DND-41 (cell line): ENCODE results near the gene ERBB4.
A peak's percentile ranks its signal among the peaks of the same experiment; 100 is the strongest.

ENCODE experiments used
- ATAC-seq: fragments of 200-7000 bp; cut with Tn5 transposase; 3 replicates; pipeline ENCODE4 v1.9.1; 2021; ENCODE audit warnings: low read depth; ENCODE audit not compliant: insufficient read depth
- DNase-seq: peaks from one replicate; pipeline ENCODE4 v3.0.0-alpha.2; 2020
- H2AFZ ChIP-seq: 2 replicates; pipeline ENCODE4 v1.6.0; 2012; ENCODE audit warnings: low read depth, low read length
- H3K27ac ChIP-seq: 2 replicates; pipeline ENCODE4 v1.5.1; 2012; ENCODE audit warnings: low read length, inconsistent platforms
- H3K27me3 ChIP-seq: fragments of 200-600 bp; sonication (generic); 2 replicates; pipeline ENCODE4 v1.6.0; 2012; ENCODE audit warnings: low read length, mild to moderate bottlenecking, inconsistent platforms; ENCODE audit not compliant: insufficient read depth, poor library complexity
- H3K36me3 ChIP-seq: 2 replicates; pipeline ENCODE4 v1.5.1; 2012; ENCODE audit warnings: low read length, inconsistent platforms; ENCODE audit not compliant: insufficient read depth
- H3K4me1 ChIP-seq: 2 replicates; pipeline ENCODE4 v1.5.1; 2012; ENCODE audit warnings: mild to moderate bottlenecking, low read length; ENCODE audit not compliant: insufficient read depth
- H3K4me2 ChIP-seq: 2 replicates; pipeline ENCODE4 v1.6.0; 2012; ENCODE audit warnings: mild to moderate bottlenecking, moderate library complexity, low read length, inconsistent platforms; ENCODE audit not compliant: insufficient read depth
- H3K4me3 ChIP-seq, 2 experiments: fragments of 200-600 bp in 1 of 2; shearing (Covaris generic) in 1 of 2; 2 replicates each; pipeline ENCODE4 v1.5.1; 2012 to 2016; ENCODE audit warnings: inconsistent platforms in 2 of 2, low read length in 2 of 2, mild to moderate bottlenecking in 2 of 2, low read depth in 1 of 2, moderate library complexity in 1 of 2
- H3K79me2 ChIP-seq: 2 replicates; pipeline ENCODE4 v1.6.0; 2012; ENCODE audit warnings: low read length, inconsistent platforms; ENCODE audit not compliant: insufficient read depth
- H3K9ac ChIP-seq: 2 replicates; pipeline ENCODE4 v1.6.0; 2012; ENCODE audit warnings: low read depth, mild to moderate bottlenecking, inconsistent platforms, low read length, moderate library complexity
- H3K9me3 ChIP-seq: 2 replicates; pipeline ENCODE4 v1.5.1; 2012; ENCODE audit warnings: low read length, moderate library complexity, mild to moderate bottlenecking, inconsistent platforms; ENCODE audit not compliant: insufficient read depth, severe bottlenecking
- H4K20me1 ChIP-seq: 2 replicates; pipeline ENCODE4 v1.6.0; 2012; ENCODE audit warnings: low read length; ENCODE audit not compliant: insufficient read depth
- EZH2 ChIP-seq: IDR thresholded peaks from 3 replicates; pipeline ENCODE4 v1.6.1; 2012; ENCODE audit warnings: borderline replicate concordance, low read depth, mild to moderate bottlenecking, moderate library complexity, low read length, inconsistent platforms; ENCODE audit not compliant: severe bottlenecking
- TF ChIP-seq, protein P1 (sequence below): IDR thresholded peaks from 2 replicates; pipeline ENCODE4 v1.5.1; 2012; ENCODE audit warnings: borderline replicate concordance, low read length, moderate library complexity, mild to moderate bottlenecking; ENCODE audit not compliant: poor library complexity, severe bottlenecking; ENCODE audit errors: extremely low read depth

ERBB4 gene

DNA sequence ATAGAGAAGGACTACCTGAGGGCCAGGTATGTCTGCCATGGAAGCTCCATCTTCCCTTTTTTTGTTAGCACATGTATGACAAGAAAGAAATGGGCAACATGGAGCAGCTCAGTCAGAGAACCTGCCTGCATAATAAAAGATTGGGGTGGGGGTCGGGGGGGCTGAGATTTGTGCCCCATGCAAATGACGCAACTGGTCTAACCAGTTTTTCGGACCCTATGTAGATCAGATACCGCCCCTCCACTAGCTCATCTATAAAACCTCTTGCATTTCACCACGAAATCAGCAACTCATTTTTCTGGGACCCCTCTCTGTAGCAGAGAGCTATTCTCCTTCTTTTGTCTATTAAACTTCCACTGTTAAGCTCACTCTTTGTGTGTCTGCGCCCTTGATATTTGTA lies 657.2 kb downstream of the ERBB4 start:
- H3K4me2 ChIP-seq: no peak overlapping the region
- no peak for ATAC-seq

DNA sequence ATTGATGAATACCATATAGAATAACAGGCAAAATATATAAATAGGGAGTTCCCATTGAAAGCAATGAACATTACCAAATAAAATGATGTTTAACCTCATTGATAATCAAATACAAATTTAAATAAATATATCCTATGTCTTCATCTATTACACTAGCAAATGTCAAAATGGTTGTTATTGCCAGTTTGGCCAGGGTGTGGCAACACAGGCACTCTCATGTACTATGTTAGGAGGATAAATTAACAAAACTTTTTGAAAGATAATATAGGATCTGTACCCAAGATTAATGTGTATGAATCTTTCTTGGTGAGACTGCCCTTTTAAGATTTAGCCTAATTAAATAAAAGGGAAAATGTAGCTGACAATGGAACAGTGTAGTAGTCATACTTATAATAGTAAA lies 659.3 kb downstream of the ERBB4 start:
- H3K4me2 ChIP-seq: no peak overlapping the region
- H3K4me3 ChIP-seq: no peak overlapping the region
- H3K9me3 ChIP-seq: no peaks in the 10 kb centered on the region
- no peak for ATAC-seq
- DNase-seq: no peak
- TF ChIP-seq, protein P1, sequence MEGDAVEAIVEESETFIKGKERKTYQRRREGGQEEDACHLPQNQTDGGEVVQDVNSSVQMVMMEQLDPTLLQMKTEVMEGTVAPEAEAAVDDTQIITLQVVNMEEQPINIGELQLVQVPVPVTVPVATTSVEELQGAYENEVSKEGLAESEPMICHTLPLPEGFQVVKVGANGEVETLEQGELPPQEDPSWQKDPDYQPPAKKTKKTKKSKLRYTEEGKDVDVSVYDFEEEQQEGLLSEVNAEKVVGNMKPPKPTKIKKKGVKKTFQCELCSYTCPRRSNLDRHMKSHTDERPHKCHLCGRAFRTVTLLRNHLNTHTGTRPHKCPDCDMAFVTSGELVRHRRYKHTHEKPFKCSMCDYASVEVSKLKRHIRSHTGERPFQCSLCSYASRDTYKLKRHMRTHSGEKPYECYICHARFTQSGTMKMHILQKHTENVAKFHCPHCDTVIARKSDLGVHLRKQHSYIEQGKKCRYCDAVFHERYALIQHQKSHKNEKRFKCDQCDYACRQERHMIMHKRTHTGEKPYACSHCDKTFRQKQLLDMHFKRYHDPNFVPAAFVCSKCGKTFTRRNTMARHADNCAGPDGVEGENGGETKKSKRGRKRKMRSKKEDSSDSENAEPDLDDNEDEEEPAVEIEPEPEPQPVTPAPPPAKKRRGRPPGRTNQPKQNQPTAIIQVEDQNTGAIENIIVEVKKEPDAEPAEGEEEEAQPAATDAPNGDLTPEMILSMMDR: peak; percentile 52
- TF ChIP-seq EZH2: no peak
- no peaks in the 10 kb centered on the region for H3K4me1 ChIP-seq
- no peak overlapping the region for H3K9ac ChIP-seq
- no peaks in the 10 kb centered on the region for H3K79me2 ChIP-seq
- no peak overlapping the region for H2AFZ ChIP-seq
- no peaks in the 10 kb centered on the region for H3K36me3 ChIP-seq
- no peak overlapping the region for H3K27ac ChIP-seq
- no peaks in the 10 kb centered on the region for H4K20me1 ChIP-seq
- H3K27me3 ChIP-seq: no peaks in the 10 kb centered on the region

More for the DNA sequence above, 657.2 kb downstream of the ERBB4 start:
- Histone ChIP-seq H2AFZ (no peak overlapping the region), H3K36me3 (no peaks in the 10 kb centered on the region), H3K9ac (no peak overlapping the region), H3K27ac (no peak overlapping the region), H4K20me1 (no peaks in the 10 kb centered on the region), H3K79me2 (no peaks in the 10 kb centered on the region), H3K9me3 (no peaks in the 10 kb centered on the region), H3K4me1 (no peaks in the 10 kb centered on the region), H3K4me3 (no peak overlapping the region), H3K27me3 (no peaks in the 10 kb centered on the region)
- TF ChIP-seq, protein P1: no peak
- DNase-seq: no peak

DNA sequence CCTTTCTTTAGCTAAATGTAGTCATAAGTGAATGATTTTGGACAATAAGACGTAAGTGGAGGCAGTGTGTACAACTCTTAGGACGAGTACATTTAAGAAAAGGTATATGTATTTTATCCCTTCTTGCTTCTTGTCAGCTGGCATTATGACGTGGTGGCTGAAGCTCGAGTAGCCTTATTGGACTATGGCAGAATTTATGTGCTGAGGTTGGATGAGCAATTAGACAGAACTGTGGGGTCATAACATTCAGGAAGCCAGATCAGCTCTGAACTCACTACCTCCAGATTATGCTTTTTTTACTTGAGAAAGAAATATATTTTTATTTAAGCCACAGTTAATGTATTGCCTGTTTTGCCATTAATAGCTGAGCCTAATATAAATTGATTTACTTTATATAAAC lies 661.5 kb downstream of the ERBB4 start:
- Histone ChIP-seq H3K4me3 (no peak overlapping the region), H3K4me1 (no peaks in the 10 kb centered on the region), H4K20me1 (no peaks in the 10 kb centered on the region), H3K27ac (no peak overlapping the region), H3K79me2 (no peaks in the 10 kb centered on the region), H2AFZ (no peak overlapping the region), H3K9ac (no peak overlapping the region), H3K36me3 (no peaks in the 10 kb centered on the region), H3K4me2 (no peak overlapping the region), H3K27me3 (no peaks in the 10 kb centered on the region), H3K9me3 (no peaks in the 10 kb centered on the region)
- ATAC-seq (no peak), DNase-seq (no peak)
- TF ChIP-seq EZH2: no peak
- TF ChIP-seq, protein P1: no peak

DNA sequence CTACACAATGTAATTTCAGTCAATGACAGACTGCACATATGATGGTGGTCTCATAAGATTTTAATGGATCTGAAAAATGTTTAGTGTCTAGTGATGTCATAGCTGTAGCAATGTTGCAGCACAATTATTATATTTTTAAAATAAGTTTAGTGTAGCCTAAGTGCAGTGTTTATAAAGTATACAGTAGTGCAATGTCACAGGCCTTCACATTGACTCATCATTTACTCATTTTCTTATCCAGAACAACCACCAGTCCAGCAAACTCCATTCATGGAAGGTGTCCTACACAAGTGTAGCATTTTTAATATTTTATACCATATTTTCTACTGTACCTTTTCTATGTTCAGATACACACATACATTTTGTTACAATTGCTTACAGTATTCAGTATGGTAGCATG lies 663.1 kb downstream of the ERBB4 start:
- Histone ChIP-seq H3K9ac (no peak overlapping the region), H3K36me3 (no peaks in the 10 kb centered on the region), H3K4me2 (no peak overlapping the region), H2AFZ (no peak overlapping the region), H3K79me2 (no peaks in the 10 kb centered on the region), H3K4me3 (no peak overlapping the region), H3K4me1 (no peaks in the 10 kb centered on the region), H4K20me1 (no peaks in the 10 kb centered on the region), H3K27me3 (no peaks in the 10 kb centered on the region), H3K27ac (no peak overlapping the region), H3K9me3 (no peaks in the 10 kb centered on the region)
- ATAC-seq (no peak), DNase-seq (no peak)
- TF ChIP-seq, protein P1: no peak
- no peak for TF ChIP-seq EZH2
